Measurements from ENCODE around the gene MMP10. TPM values are rescaled to one million over a fixed set of nuclear protein-coding genes. Genes with fewer than 3 reads are reported as not detected.

MMP10 gene
- total and polyA plus RNA-seq, 2 of the 8 experiments (the other 6 are each of a cell fraction or from before 2014, with no cell fraction given) = 0.03 to 0.17 TPM

GRCh38 chr11:102824556-102824955 is 44.1 kb upstream of the MMP10 start (continued):
- no peak for TF ChIP-seq CHD7 (IDR thresholded peaks at IDR 0.05; ENCODE audit: insufficient replicate concordance, low read length)
